Measurements from ENCODE around the gene DOK1.
"Not testable (repeated sequence)": the region's sequence is repeated elsewhere in the genome, so short reads cannot be mapped to it uniquely, and the experiment has no call there.

The DOK1 gene

DNA sequence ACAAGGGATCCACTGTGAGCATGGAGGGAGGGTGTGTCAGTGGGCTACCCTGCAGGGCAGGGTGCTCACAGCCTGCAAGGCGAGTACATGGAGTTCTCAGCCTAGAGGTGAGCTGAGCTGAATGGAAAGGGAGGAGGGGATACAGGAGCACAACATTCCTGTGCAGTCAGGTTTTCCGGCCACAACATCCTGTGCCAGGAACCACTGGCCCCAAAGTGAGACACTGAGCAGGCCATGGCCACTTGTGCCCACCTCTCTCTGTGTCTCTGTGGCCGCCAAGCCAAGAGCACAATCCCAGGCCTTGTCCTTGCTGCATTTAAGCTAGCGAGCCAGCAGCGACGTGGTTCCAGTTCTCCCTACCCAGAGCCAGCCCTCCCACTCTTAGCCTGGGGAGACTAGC, 6.1 kb downstream of the DOK1 start:
- no peaks in the 10 kb centered on the region for H3K9me2 ChIP-seq (replicated peaks; ENCODE audit: control insufficient read depth, low read length)
- no peaks in the 10 kb centered on the region for H3F3A ChIP-seq (ENCODE audit: control insufficient read depth, insufficient read depth)
- peaks cover 7% of the 10 kb centered on the region for H3K79me2 ChIP-seq (ENCODE audit: control insufficient read depth, low read length)
- TF ChIP-seq EZH2phosphoT487 (IDR thresholded peaks at IDR 0.05; ENCODE audit: borderline replicate concordance, low read length) = no peak
- H3K36me3 ChIP-seq (ENCODE audit: control insufficient read depth, low read length) = peaks cover 13% of the 10 kb centered on the region
- no peaks in the 10 kb centered on the region; the same call in 1 of the 2 replicates for H4K20me1 ChIP-seq (ENCODE audit: control insufficient read depth, insufficient read depth, low read depth, low read length)
- H3K4me3 ChIP-seq (ENCODE audit: low read length) = no peak overlapping the region
- no peaks in the 10 kb centered on the region for H3K9me3 ChIP-seq (ENCODE audit: control insufficient read depth, insufficient read depth, low read length)
- peaks cover 4% of the 10 kb centered on the region for H3K4me1 ChIP-seq (ENCODE audit: control insufficient read depth, low read length)
- H3K4me2 ChIP-seq (ENCODE audit: low read length) = no peak overlapping the region
- H3K27ac ChIP-seq (ENCODE audit: low read depth, low read length) = no peak overlapping the region
- peaks cover 21% of the 10 kb centered on the region for H3K27me3 ChIP-seq (ENCODE audit: control insufficient read depth, low read length)

GRCh38 chr2:74561022-74561421, 6.5 kb downstream of the DOK1 start:
- H3K9me3 ChIP-seq (ENCODE audit: control insufficient read depth, insufficient read depth, low read length); H3K4me1 ChIP-seq (ENCODE audit: control insufficient read depth, low read length); H3K4me2 ChIP-seq (ENCODE audit: low read length): not testable (repeated sequence)

DNA sequence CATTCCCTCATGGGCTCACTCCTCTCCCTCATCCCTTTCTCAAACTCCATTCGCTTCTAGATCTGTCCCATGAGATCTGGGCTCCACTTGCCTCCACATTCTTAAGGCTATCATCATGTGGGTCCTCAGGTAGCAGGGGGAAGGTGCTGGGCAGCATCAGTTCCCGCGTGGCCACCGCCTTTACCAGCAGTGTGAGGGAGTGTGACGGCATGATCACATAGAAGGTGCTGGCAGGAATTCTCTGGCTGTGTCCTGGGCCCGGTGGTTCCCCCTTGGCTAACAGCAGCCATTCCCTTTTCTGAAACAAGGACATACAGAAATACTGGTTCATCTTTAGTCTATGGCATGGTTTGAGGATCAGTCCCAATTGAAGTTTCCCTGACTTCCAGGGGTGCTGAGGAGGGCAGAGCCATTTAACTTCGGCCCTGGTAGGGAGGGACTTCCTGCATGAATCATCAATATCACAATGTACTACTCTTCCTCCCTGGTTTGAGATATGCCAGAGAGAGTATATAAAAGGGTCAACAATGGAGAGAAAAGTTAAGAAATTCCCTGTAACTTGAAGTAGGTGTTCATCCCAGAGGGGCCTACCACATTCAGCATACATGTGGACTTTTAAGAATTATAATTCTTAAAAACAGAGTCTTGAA, 7.7 kb downstream of the DOK1 start:
- Histone ChIP-seq H3K9me3 (ENCODE audit: control insufficient read depth, insufficient read depth, low read length) (no peaks in the 10 kb centered on the region), H3K4me3 (ENCODE audit: low read length) (no peak overlapping the region), H3K27me3 (ENCODE audit: control insufficient read depth, low read length) (peaks cover 21% of the 10 kb centered on the region), H3K79me2 (ENCODE audit: control insufficient read depth, low read length) (no peaks in the 10 kb centered on the region), H3K36me3 (ENCODE audit: control insufficient read depth, low read length) (no peaks in the 10 kb centered on the region), H4K20me1 (ENCODE audit: control insufficient read depth, insufficient read depth, low read depth, low read length) (no peaks in the 10 kb centered on the region), H3F3A (ENCODE audit: control insufficient read depth, insufficient read depth) (no peaks in the 10 kb centered on the region), H3K27ac (ENCODE audit: low read depth, low read length) (no peak overlapping the region), H3K9me2 (replicated peaks; ENCODE audit: control insufficient read depth, low read length) (no peaks in the 10 kb centered on the region), H3K4me2 (ENCODE audit: low read length) (no peak overlapping the region), H3K4me1 (ENCODE audit: control insufficient read depth, low read length) (no peaks in the 10 kb centered on the region)
- no peak for TF ChIP-seq EZH2phosphoT487 (IDR thresholded peaks at IDR 0.05; ENCODE audit: borderline replicate concordance, low read length)
- TF ChIP-seq, protein P1, sequence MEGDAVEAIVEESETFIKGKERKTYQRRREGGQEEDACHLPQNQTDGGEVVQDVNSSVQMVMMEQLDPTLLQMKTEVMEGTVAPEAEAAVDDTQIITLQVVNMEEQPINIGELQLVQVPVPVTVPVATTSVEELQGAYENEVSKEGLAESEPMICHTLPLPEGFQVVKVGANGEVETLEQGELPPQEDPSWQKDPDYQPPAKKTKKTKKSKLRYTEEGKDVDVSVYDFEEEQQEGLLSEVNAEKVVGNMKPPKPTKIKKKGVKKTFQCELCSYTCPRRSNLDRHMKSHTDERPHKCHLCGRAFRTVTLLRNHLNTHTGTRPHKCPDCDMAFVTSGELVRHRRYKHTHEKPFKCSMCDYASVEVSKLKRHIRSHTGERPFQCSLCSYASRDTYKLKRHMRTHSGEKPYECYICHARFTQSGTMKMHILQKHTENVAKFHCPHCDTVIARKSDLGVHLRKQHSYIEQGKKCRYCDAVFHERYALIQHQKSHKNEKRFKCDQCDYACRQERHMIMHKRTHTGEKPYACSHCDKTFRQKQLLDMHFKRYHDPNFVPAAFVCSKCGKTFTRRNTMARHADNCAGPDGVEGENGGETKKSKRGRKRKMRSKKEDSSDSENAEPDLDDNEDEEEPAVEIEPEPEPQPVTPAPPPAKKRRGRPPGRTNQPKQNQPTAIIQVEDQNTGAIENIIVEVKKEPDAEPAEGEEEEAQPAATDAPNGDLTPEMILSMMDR (IDR thresholded peaks at IDR 0.05; ENCODE audit: low read depth, low read length, poor library complexity, severe bottlenecking) = no peak

More at GRCh38 chr2:74561022-74561421, 6.5 kb downstream of the DOK1 start:
- Histone ChIP-seq H3K36me3 (ENCODE audit: control insufficient read depth, low read length) (peaks cover 11% of the 10 kb centered on the region), H3K27me3 (ENCODE audit: control insufficient read depth, low read length) (peaks cover 21% of the 10 kb centered on the region)
- H4K20me1 ChIP-seq (ENCODE audit: control insufficient read depth, insufficient read depth, low read depth, low read length); H3K79me2 ChIP-seq (ENCODE audit: control insufficient read depth, low read length); H3K4me3 ChIP-seq (ENCODE audit: low read length); H3K27ac ChIP-seq (ENCODE audit: low read depth, low read length); H3F3A ChIP-seq (ENCODE audit: control insufficient read depth, insufficient read depth); H3K9me2 ChIP-seq (replicated peaks; ENCODE audit: control insufficient read depth, low read length): not testable (repeated sequence)

DNA sequence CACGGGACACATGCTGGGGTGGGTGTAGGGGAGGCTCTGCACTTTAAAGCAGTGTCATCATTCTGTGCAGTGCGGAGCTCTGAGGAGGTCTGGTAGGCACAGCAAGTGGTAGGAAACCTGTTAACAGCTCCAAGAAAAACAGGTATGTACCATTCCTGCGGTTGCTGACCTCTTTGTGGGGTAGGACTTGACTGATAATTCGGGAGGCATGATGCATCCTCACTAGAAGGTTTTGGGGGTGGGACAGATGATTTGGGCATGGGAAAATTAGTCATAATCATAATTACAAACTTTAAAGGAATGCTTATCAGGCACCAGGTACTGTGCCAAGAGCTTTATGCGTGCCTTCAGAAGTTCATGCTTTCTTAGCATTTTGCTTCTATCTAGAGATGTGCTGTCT, 9.7 kb downstream of the DOK1 start:
- Histone ChIP-seq H3K79me2 (ENCODE audit: control insufficient read depth, low read length) (no peaks in the 10 kb centered on the region), H3K27me3 (ENCODE audit: control insufficient read depth, low read length) (peaks cover 21% of the 10 kb centered on the region), H4K20me1 (ENCODE audit: control insufficient read depth, insufficient read depth, low read depth, low read length) (no peaks in the 10 kb centered on the region)

More for the DNA sequence above, 9.7 kb downstream of the DOK1 start:
- Histone ChIP-seq H3K36me3 (ENCODE audit: control insufficient read depth, low read length) (no peaks in the 10 kb centered on the region), H3K4me1 (ENCODE audit: control insufficient read depth, low read length) (no peaks in the 10 kb centered on the region), H3K9me2 (replicated peaks; ENCODE audit: control insufficient read depth, low read length) (no peaks in the 10 kb centered on the region), H3F3A (ENCODE audit: control insufficient read depth, insufficient read depth) (no peaks in the 10 kb centered on the region), H3K9me3 (ENCODE audit: control insufficient read depth, insufficient read depth, low read length) (no peaks in the 10 kb centered on the region), H3K4me3 (ENCODE audit: low read length) (no peak overlapping the region), H3K27ac (ENCODE audit: low read depth, low read length) (no peak overlapping the region), H3K4me2 (ENCODE audit: low read length) (no peak overlapping the region)
- TF ChIP-seq, protein P1 (IDR thresholded peaks at IDR 0.05; ENCODE audit: low read depth, low read length, poor library complexity, severe bottlenecking) = no peak
- no peak for TF ChIP-seq EZH2phosphoT487 (IDR thresholded peaks at IDR 0.05; ENCODE audit: borderline replicate concordance, low read length)
